ENCODE results near the gene DRC3.
A peak's percentile ranks its signal among the peaks of the same experiment; 100 is the strongest.

GRCh38 chr17:18038861-18039534 is 66.3 kb downstream of the DRC3 start, which contains the start of the genes ATPAF2 and GID4:
- peak; percentile 60 for TF ChIP-seq POLR2A (IDR thresholded peaks at IDR 0.05; ENCODE audit: low read depth, low read length)
- peak in 1 of 2 donors; percentile 3 for TF ChIP-seq CTCF (IDR thresholded peaks at IDR 0.05; ENCODE audit: extremely low read depth in 1 of 2, insufficient read depth in 1 of 2, low read depth in 1 of 2, low read length in 2 of 2)
- TF ChIP-seq JUN (IDR thresholded peaks at IDR 0.05; ENCODE audit: borderline replicate concordance, insufficient read depth, insufficient read length, low read depth), result no peak
- TF ChIP-seq EZH2 (IDR thresholded peaks at IDR 0.05; ENCODE audit: borderline replicate concordance, low read depth, low read length, severe bottlenecking), result no peak
- peak; percentile 75 for TF ChIP-seq POLR2AphosphoS5 (IDR thresholded peaks at IDR 0.05; ENCODE audit: insufficient read depth, low read depth, low read length)
